ENCODE measurements around the gene RERE.

- TF ChIP-seq RAD21 (IDR thresholded peaks at IDR 0.05; ENCODE audit: low read depth) (no peak), POLR2A (IDR thresholded peaks at IDR 0.05; ENCODE audit: borderline replicate concordance, extremely low read depth, insufficient read depth, insufficient read length) (no peak), CEBPB (IDR thresholded peaks at IDR 0.05; ENCODE audit: low read depth) (no peak), FOSL1 (IDR thresholded peaks at IDR 0.05; ENCODE audit: low read depth) (no peak), MAX (IDR thresholded peaks at IDR 0.05) (no peak), POLR2AphosphoS5 (IDR thresholded peaks at IDR 0.05; ENCODE audit: low read depth, low read length) (no peak), ZNF274 (IDR thresholded peaks at IDR 0.05; ENCODE audit: low read depth, low read length) (no peak), EZH2phosphoT487 (IDR thresholded peaks at IDR 0.05; ENCODE audit: borderline replicate concordance) (no peak), SIN3A (IDR thresholded peaks at IDR 0.05; ENCODE audit: low read depth) (no peak), SRF (IDR thresholded peaks at IDR 0.05; ENCODE audit: low read depth) (no peak)
- TF ChIP-seq, protein P1, sequence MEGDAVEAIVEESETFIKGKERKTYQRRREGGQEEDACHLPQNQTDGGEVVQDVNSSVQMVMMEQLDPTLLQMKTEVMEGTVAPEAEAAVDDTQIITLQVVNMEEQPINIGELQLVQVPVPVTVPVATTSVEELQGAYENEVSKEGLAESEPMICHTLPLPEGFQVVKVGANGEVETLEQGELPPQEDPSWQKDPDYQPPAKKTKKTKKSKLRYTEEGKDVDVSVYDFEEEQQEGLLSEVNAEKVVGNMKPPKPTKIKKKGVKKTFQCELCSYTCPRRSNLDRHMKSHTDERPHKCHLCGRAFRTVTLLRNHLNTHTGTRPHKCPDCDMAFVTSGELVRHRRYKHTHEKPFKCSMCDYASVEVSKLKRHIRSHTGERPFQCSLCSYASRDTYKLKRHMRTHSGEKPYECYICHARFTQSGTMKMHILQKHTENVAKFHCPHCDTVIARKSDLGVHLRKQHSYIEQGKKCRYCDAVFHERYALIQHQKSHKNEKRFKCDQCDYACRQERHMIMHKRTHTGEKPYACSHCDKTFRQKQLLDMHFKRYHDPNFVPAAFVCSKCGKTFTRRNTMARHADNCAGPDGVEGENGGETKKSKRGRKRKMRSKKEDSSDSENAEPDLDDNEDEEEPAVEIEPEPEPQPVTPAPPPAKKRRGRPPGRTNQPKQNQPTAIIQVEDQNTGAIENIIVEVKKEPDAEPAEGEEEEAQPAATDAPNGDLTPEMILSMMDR (IDR thresholded peaks at IDR 0.05 in 2 of 3, conservative IDR thresholded peaks at IDR 0.05 in 1 of 3; ENCODE audit: borderline replicate concordance in 1 of 3, insufficient read depth in 1 of 3, low read depth in 2 of 3, low read length in 2 of 3): no peak
These were observed 411.4 kb downstream of the RERE start for GRCh38 chr1:8406011-8406410.
